HFFc6 (cell line): ENCODE data around the gene PSRC1. TPM values are rescaled to one million over a fixed set of nuclear protein-coding genes. Genes with fewer than 3 reads are reported as not detected.

ENCODE experiments used
- DNase-seq: peaks from one replicate; pipeline ENCODE4 v3.0.0-alpha.2; 2018
- H3K27ac Mint-ChIP-seq: 2 replicates; pipeline ENCODE4 v1.8.0; 2020; ENCODE audit warnings: mild to moderate bottlenecking, mixed read lengths
- H3K27me3 Mint-ChIP-seq: 2 replicates; pipeline ENCODE4 v1.8.0; 2021; ENCODE audit warnings: mild to moderate bottlenecking, moderate library complexity, mixed read lengths; ENCODE audit not compliant: insufficient read depth
- H3K36me3 Mint-ChIP-seq: 2 replicates; pipeline ENCODE4 v1.8.0; 2021; ENCODE audit warnings: low read depth, mixed read lengths
- H3K4me1 Mint-ChIP-seq: 2 replicates; pipeline ENCODE4 v1.8.0; 2020; ENCODE audit warnings: low read depth, mixed read lengths
- H3K4me3 Mint-ChIP-seq: 2 replicates; pipeline ENCODE4 v1.8.0; 2020; ENCODE audit warnings: mild to moderate bottlenecking, moderate library complexity, mixed read lengths
- H3K9me3 Mint-ChIP-seq: 2 replicates; pipeline ENCODE4 v1.8.0; 2020; ENCODE audit warnings: mild to moderate bottlenecking, mixed read lengths
- CTCF ChIP-seq: fragments of 200-600 bp; sonication (generic); IDR thresholded peaks from 2 replicates; pipeline ENCODE4 v1.5.0; 2021; ENCODE audit warnings: antibody characterized with exemption, mild to moderate bottlenecking
- total RNA-seq, 6 experiments: library from RNA; stranded (reverse); fragmentation: NEBNext Ultra II Directional; extraction: Animal tissue kit (Norgen Biotek cat#: 25700); gene quantifications; 2 replicates in 1 of 6; 3 replicates in 5 of 6; pipeline ENCODE4 v1.2.3, GENCODE V29; 2021

The PSRC1 gene
- total RNA-seq, 6 experiments from 2014 or later = 17.0 to 33.1 (median 30.4) TPM

GRCh38 chr1:109250454-109251276, 32.3 kb downstream of the PSRC1 start:
- TF ChIP-seq CTCF = no peak
- Mint-ChIP-seq H3K4me3 (peak overlapping the region; percentile 64; the same call in 1 of the 2 replicates), H3K27me3 (no peaks in the 10 kb centered on the region; the same call in 1 of the 2 replicates), H3K4me1 (0 out of 2 replicates have a peak, but pooled peaks cover 13% of the 10 kb centered on the region), H3K36me3 (no peaks in the 10 kb centered on the region), H3K9me3 (no peaks in the 10 kb centered on the region), H3K27ac (no peak overlapping the region)
- no peak for DNase-seq

GRCh38 chr1:109249654-109250401, 33.1 kb downstream of the PSRC1 start:
- H3K4me3 Mint-ChIP-seq = peak overlapping the region; percentile 64; the same call in 1 of the 2 replicates
- TF ChIP-seq CTCF = no peak

GRCh38 chr1:109248797-109249629, 33.9 kb downstream of the PSRC1 start, which contains the start of gene CELSR2:
TSS of gene CELSR2 (plus strand) at chr1:109249539. CDS start at chr1:109250080, 541 bp downstream.
- Mint-ChIP-seq H3K27me3 (no peaks in the 10 kb centered on the region; the same call in 1 of the 2 replicates), H3K27ac (no peak within 1 kb of the TSS), H3K36me3 (no peaks in the 10 kb centered on the region), H3K4me3 (peak within 1 kb of the TSS; percentile 75), H3K9me3 (no peaks in the 10 kb centered on the region), H3K4me1 (0 out of 2 replicates have a peak, but pooled peaks cover 9% of the 10 kb centered on the region)
- TF ChIP-seq CTCF = no peak
- no peak for DNase-seq

More at GRCh38 chr1:109249654-109250401, 33.1 kb downstream of the PSRC1 start:
- no peaks in the 10 kb centered on the region; the same call in 1 of the 2 replicates for H3K27me3 Mint-ChIP-seq
- no peak for DNase-seq
- no peak overlapping the region for H3K27ac Mint-ChIP-seq
- no peaks in the 10 kb centered on the region for H3K9me3 Mint-ChIP-seq
- H3K36me3 Mint-ChIP-seq = no peaks in the 10 kb centered on the region
- 0 out of 2 replicates have a peak, but pooled peaks cover 9% of the 10 kb centered on the region for H3K4me1 Mint-ChIP-seq

- H3K4me1 Mint-ChIP-seq = 0 out of 2 replicates have a peak, but pooled peaks cover 9% of the 10 kb centered on the region
- H3K9me3 Mint-ChIP-seq = no peaks in the 10 kb centered on the region
- no peak overlapping the region for H3K27ac Mint-ChIP-seq
- H3K27me3 Mint-ChIP-seq = no peaks in the 10 kb centered on the region; the same call in none of the 2 replicates
- H3K36me3 Mint-ChIP-seq = no peaks in the 10 kb centered on the region
- no peak overlapping the region for H3K4me3 Mint-ChIP-seq
- no peak for DNase-seq
- TF ChIP-seq CTCF = no peak
These were observed 34.5 kb downstream of the PSRC1 start for GRCh38 chr1:109248444-109248796.
